SK-N-SH (cell line): ENCODE data around the gene SNRPA1. TPM values are rescaled to one million over a fixed set of nuclear protein-coding genes. Genes with fewer than 3 reads are reported as not detected.

Experiments used
- CTCF ChIA-PET: fragments of 300-600, 350-600 bp; formaldehyde crosslinking; extraction: SDS; loops from one replicate; lab custom pipeline; 2021; lab: Yijun Ruan, JAX
- POLR2A ChIA-PET: fragments of 350-600 bp; sonication (Branson Sonifier 250); formaldehyde crosslinking; extraction: SDS; loops from one replicate; lab custom pipeline; 2020; ENCODE audit warnings: antibody characterized with exemption, inconsistent platforms; lab: Yijun Ruan, JAX
- DNase-seq: peaks from one replicate; pipeline ENCODE4 v3.0.0; 2012
- H2AFZ ChIP-seq: fragments of 200-600 bp; sonication (generic); 2 replicates; pipeline ENCODE4 v1.8.1; 2016; ENCODE audit warnings: antibody characterized with exemption, mild to moderate bottlenecking, low read depth
- H3F3A ChIP-seq: fragments of 200-600 bp; sonication (generic); replicated peaks from 2 replicates; pipeline ENCODE3; 2016; ENCODE audit warnings: antibody characterized with exemption, mild to moderate bottlenecking; ENCODE audit not compliant: insufficient read depth
- H3K27ac ChIP-seq, 2 experiments: fragments of 200-500 bp in 1 of 2; fragments of 200-600 bp in 1 of 2; sonication (Bioruptor generic) in 1 of 2; sonication (generic), shearing (Covaris generic) in 1 of 2; 2 replicates each; pipeline versions ENCODE4 v1.5.1 to v1.6.1; 2014 to 2016; ENCODE audit warnings: low read depth in 2 of 2, inconsistent platforms in 1 of 2, low read length in 1 of 2, mild to moderate bottlenecking in 1 of 2, mixed read lengths in 1 of 2
- H3K27me3 ChIP-seq: fragments of 200-600 bp; sonication (generic), shearing (Covaris generic); 2 replicates; pipeline ENCODE4 v1.6.1; 2016; ENCODE audit warnings: mixed run types; ENCODE audit not compliant: insufficient read depth
- H3K36me3 ChIP-seq, 2 experiments: fragments of 200-500 bp in 1 of 2; fragments of 200-600 bp in 1 of 2; sonication (Bioruptor generic) in 1 of 2; sonication (generic) in 1 of 2; replicated peaks in 1 of 2; 2 replicates each; pipeline versions ENCODE3 to v1.5.1; 2014 to 2016; ENCODE audit warnings: low read length in 1 of 2, mild to moderate bottlenecking in 1 of 2; ENCODE audit not compliant: insufficient read depth in 2 of 2, control insufficient read depth in 1 of 2
- H3K4me1 ChIP-seq, 2 experiments: fragments of 200-500 bp in 1 of 2; fragments of 200-600 bp in 1 of 2; sonication (Bioruptor generic) in 1 of 2; sonication (generic), shearing (Covaris generic) in 1 of 2; 2 replicates each; pipeline versions ENCODE4 v1.5.1 to v1.6.1; 2014 to 2016; ENCODE audit warnings: low read depth in 1 of 2, low read length in 1 of 2, mixed run types in 1 of 2; ENCODE audit not compliant: insufficient read depth in 2 of 2, control insufficient read depth in 1 of 2
- H3K4me2 ChIP-seq: fragments of 200-600 bp; sonication (generic), shearing (Covaris generic); 2 replicates; pipeline ENCODE4 v1.6.1; 2017; ENCODE audit warnings: mixed run types
- H3K4me3 ChIP-seq, 2 experiments: fragments of 200-500 bp in 1 of 2; fragments of 200-600 bp in 1 of 2; sonication (Bioruptor generic) in 1 of 2; sonication (generic), shearing (Covaris generic) in 1 of 2; 2 replicates each; pipeline versions ENCODE4 v1.5.1 to v1.8.1; 2014 to 2016; ENCODE audit warnings: low read depth in 2 of 2, inconsistent platforms in 1 of 2, low read length in 1 of 2, mild to moderate bottlenecking in 1 of 2, mixed read lengths in 1 of 2, moderate library complexity in 1 of 2
- H3K79me2 ChIP-seq: fragments of 200-600 bp; sonication (generic); 2 replicates; pipeline ENCODE4 v1.8.1; 2017; ENCODE audit warnings: mild to moderate bottlenecking; ENCODE audit not compliant: insufficient read depth
- H3K9ac ChIP-seq: fragments of 200-600 bp; sonication (generic); 2 replicates; pipeline ENCODE4 v1.6.1; 2017; ENCODE audit warnings: mixed run types
- H3K9me2 ChIP-seq: fragments of 200-600 bp; sonication (generic); 2 replicates; pipeline ENCODE4 v1.6.1; 2017; ENCODE audit warnings: mixed run types
- H3K9me3 ChIP-seq: fragments of 200-600 bp; sonication (generic); 2 replicates; pipeline ENCODE4 v1.6.1; 2017; ENCODE audit warnings: mixed run types, mild to moderate bottlenecking, moderate library complexity
- H4K20me1 ChIP-seq: fragments of 200-600 bp; sonication (generic); 2 replicates; pipeline ENCODE4 v1.6.1; 2017; ENCODE audit warnings: mild to moderate bottlenecking, mixed run types; ENCODE audit not compliant: insufficient read depth
- CTCF ChIP-seq: fragments of 200-600 bp; sonication (generic); IDR thresholded peaks from 2 replicates; pipeline ENCODE4 v1.6.1; 2017; ENCODE audit warnings: antibody characterized with exemption, mild to moderate bottlenecking, moderate library complexity
- EP300 ChIP-seq, 2 experiments: IDR thresholded peaks; 2 replicates each; pipeline versions ENCODE4 v1.4.0 to v1.6.1; 2012; ENCODE audit warnings: borderline replicate concordance in 1 of 2, low read depth in 1 of 2, low read length in 1 of 2
- FOSL2 ChIP-seq: IDR thresholded peaks from 2 replicates; pipeline ENCODE4 v1.4.0; 2012; ENCODE audit warnings: low read depth, mild to moderate bottlenecking, moderate library complexity, borderline replicate concordance
- GABPA ChIP-seq: IDR thresholded peaks from 2 replicates; pipeline ENCODE4 v1.4.0; 2012; ENCODE audit warnings: low read depth, mild to moderate bottlenecking
- GATA2 ChIP-seq: sonication (generic); formaldehyde crosslinking; IDR thresholded peaks from 2 replicates; pipeline ENCODE4 v1.5.0; 2020; ENCODE audit warnings: mild to moderate bottlenecking, missing genetic modification reagents
- IRF3 ChIP-seq: fragments of 150-350 bp; IDR thresholded peaks from 2 replicates; pipeline ENCODE4 v1.6.1; 2016; ENCODE audit warnings: mild to moderate bottlenecking, low read depth, low read length
- MEF2A ChIP-seq: IDR thresholded peaks from 2 replicates; pipeline ENCODE4 v1.4.0; 2012; ENCODE audit warnings: low read depth, borderline replicate concordance
- MXI1 ChIP-seq: IDR thresholded peaks from 2 replicates; pipeline ENCODE4 v1.6.1; 2012; ENCODE audit warnings: mild to moderate bottlenecking, low read depth, low read length, improper control_type of control experiment
- PBX3 ChIP-seq: IDR thresholded peaks from 2 replicates; pipeline ENCODE4; 2012
- RCOR1 ChIP-seq: fragments of 150-350 bp; IDR thresholded peaks from 2 replicates; pipeline ENCODE4 v1.6.1; 2017; ENCODE audit warnings: antibody characterized with exemption, low read length
- REST ChIP-seq: IDR thresholded peaks from 2 replicates; pipeline ENCODE4 v1.6.1; 2012; ENCODE audit warnings: mild to moderate bottlenecking, low read depth, low read length, moderate library complexity
- RXRA ChIP-seq: IDR thresholded peaks from 2 replicates; pipeline ENCODE4 v1.4.0; 2012; ENCODE audit warnings: low read depth, mild to moderate bottlenecking, borderline replicate concordance
- SIN3A ChIP-seq: IDR thresholded peaks from 2 replicates; pipeline ENCODE4 v1.6.1; 2012; ENCODE audit warnings: low read depth, mild to moderate bottlenecking, low read length, moderate library complexity, borderline replicate concordance
- TAF1 ChIP-seq: IDR thresholded peaks from 2 replicates; pipeline ENCODE4 v1.6.1; 2012; ENCODE audit warnings: low read depth, mild to moderate bottlenecking, low read length, moderate library complexity, borderline replicate concordance
- TEAD4 ChIP-seq: IDR thresholded peaks from 2 replicates; pipeline ENCODE4 v1.4.0; 2012; ENCODE audit warnings: mild to moderate bottlenecking, borderline replicate concordance; ENCODE audit not compliant: insufficient read depth
- YY1 ChIP-seq: IDR thresholded peaks from 2 replicates; pipeline ENCODE4 v1.4.0; 2012; ENCODE audit warnings: low read depth, mild to moderate bottlenecking
- ZBTB33 ChIP-seq: IDR thresholded peaks from 2 replicates; pipeline ENCODE4 v1.4.0; 2012; ENCODE audit warnings: low read depth, borderline replicate concordance
- WGBS: methylation state at CpG from one replicate; pipeline ENCODE4 v1.1.6; 2017; ENCODE audit warnings: low lambda C conversion rate; 5-methylcytosine and 5-hydroxymethylcytosine counted together
- polyA plus RNA-seq, 3 experiments: library from polyadenylated mRNA; depleted of rRNA; stranded (reverse); fragments of >200 nt; gene quantifications; 2 replicates each; pipeline ENCODE4 v1.2.3, GENCODE V29; 2012

The SNRPA1 gene
- polyA plus RNA-seq, 1 of the 3 experiments (the other 2 are of a cell fraction), result 62.3 TPM

- Histone ChIP-seq H3K27me3 (no peaks in the 10 kb centered on the region), H2AFZ (no peak overlapping the region), H3K9me3 (no peaks in the 10 kb centered on the region), H3K79me2 (peaks cover 31% of the 10 kb centered on the region), H3K4me3 (no peak overlapping the region), H4K20me1 (peaks cover 13% of the 10 kb centered on the region), H3K27ac (peak overlapping the region in 1 of 2 experiments; percentile 74; a peak in 2 of 4 replicates), H3K9me2 (no peaks in the 10 kb centered on the region), H3K4me1 (peaks cover 3 to 36% of the 10 kb centered on the region in 2 experiments; a peak in 2 of 4 replicates), H3K36me3 (peaks cover 54 to 57% of the 10 kb centered on the region in 2 experiments), H3F3A (peaks cover 15% of the 10 kb centered on the region), H3K9ac (no peak overlapping the region), H3K4me2 (no peak overlapping the region)
- ChIA-PET CTCF (interaction anchor here (0.9 to 2.8 kb wide), 11 partner anchors 12 to 380 kb away, joined by 3 to 13 read pairs (median 5); partner anchors contain the start of gene SNRPA1), POLR2A (no interaction called here)
- no peak for TF ChIP-seq FOSL2
- no peak for TF ChIP-seq RCOR1
- no peak for TF ChIP-seq ZBTB33
- no peak for TF ChIP-seq CTCF
- no peak for TF ChIP-seq PBX3
- TF ChIP-seq IRF3, result no peak
- TF ChIP-seq MEF2A, result no peak
- TF ChIP-seq MXI1, result no peak
- no peak for TF ChIP-seq YY1
- no peak for TF ChIP-seq SIN3A
- TF ChIP-seq EP300 (IDR thresholded peaks at IDR 0.05; ENCODE audit: borderline replicate concordance in 1 of 2, low read depth in 1 of 2, low read length in 1 of 2), result no peak
- TF ChIP-seq GABPA, result no peak
- no peak for TF ChIP-seq TEAD4
- no peak for TF ChIP-seq TAF1
- no peak for TF ChIP-seq GATA2 (CRISPR knock-in tag)
- TF ChIP-seq RXRA, result no peak
- TF ChIP-seq REST, result no peak
- 81% methylated on average over 5 of the region's 5 CpGs for WGBS
- no peak for DNase-seq
These were observed 21.5 kb downstream of the SNRPA1 start for GRCh38 chr15:101273534-101273933.
